HG03342 (cell line): Measurements from ENCODE around the gene CYLC1.

Experiments used
- ATAC-seq: cut with Tn5 transposase; IDR thresholded peaks from one replicate; pipeline ENCODE4 v1.9.1; 2021; ENCODE audit warnings: mild to moderate bottlenecking, moderate library complexity; ENCODE audit not compliant: unreplicated experiment

CYLC1 gene

GRCh38 chrX:83860846-83861245, at the start of gene CYLC1:
Gene CYLC1, plus strand, starts transcription at chrX:83861146. Its CDS starts 37 bp downstream, at chrX:83861183.
- ATAC-seq, result no peak

- ATAC-seq, result no peak
These were observed 41.6 kb upstream of the CYLC1 start for GRCh38 chrX:83819304-83819703.

- ATAC-seq, result peak; percentile 70
These were observed 31.1 kb upstream of the CYLC1 start for GRCh38 chrX:83829874-83830273.

- ATAC-seq, result peak; percentile 100
These were observed 15.5 kb upstream of the CYLC1 start for GRCh38 chrX:83845397-83845796.

DNA sequence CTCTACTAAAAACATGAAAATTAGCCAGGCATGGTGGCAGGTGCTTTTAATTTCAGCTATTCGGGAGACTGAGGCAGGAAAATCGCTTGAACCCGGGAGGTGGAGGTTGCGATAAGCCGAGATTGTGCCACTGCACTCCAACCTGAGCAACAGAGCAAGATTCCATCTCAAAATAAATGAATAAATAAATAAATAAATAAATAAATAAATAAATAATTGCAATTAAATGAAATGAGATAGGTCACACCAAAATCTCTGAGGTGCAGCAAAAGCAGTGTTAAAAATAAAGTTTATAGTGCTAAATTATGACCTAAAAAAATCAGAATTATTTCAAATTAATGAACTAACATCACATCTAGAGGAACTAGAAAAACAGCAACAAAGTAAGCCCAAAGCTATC, 13.6 kb upstream of the CYLC1 start:
- ATAC-seq, result no peak

GRCh38 chrX:83888585-83888984, 27.6 kb downstream of the CYLC1 start:
- ATAC-seq, result no peak

- no peak for ATAC-seq
These were observed 31.5 kb downstream of the CYLC1 start for GRCh38 chrX:83892433-83892832.

- no peak for ATAC-seq
These were observed 46.0 kb downstream of the CYLC1 start for GRCh38 chrX:83906921-83907320.

GRCh38 chrX:83916525-83916924, 55.6 kb downstream of the CYLC1 start:
- peak; percentile 76 for ATAC-seq

- no peak for ATAC-seq
These were observed 73.3 kb downstream of the CYLC1 start for GRCh38 chrX:83934220-83934619.
